Measurements from ENCODE around the gene SENP1. TPM values are rescaled to one million over a fixed set of nuclear protein-coding genes. Genes with fewer than 3 reads are reported as not detected.

Gene SENP1
- total and polyA plus RNA-seq, 2 of the 4 experiments (the other 2 are of a cell fraction), result 7.2 to 25.3 TPM

DNA sequence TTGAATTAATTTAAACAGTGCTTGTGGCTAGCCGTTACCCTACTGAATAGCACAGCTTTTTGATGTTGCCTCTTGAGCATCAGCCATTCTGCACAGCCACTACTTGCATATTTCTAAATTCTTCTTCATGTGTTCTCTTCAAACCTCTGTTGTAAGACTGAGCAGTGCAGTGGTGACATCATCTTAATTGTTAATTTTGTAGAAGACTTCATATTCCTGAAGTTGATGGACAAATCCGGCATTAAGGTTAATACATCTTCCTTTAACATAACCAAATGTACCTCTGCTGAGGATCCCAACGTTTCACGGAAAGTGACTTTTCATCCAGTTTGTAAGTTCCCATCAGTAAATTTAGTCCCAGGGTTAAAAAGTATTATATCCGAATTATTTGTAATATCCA, 25.6 kb downstream of the SENP1 start:
- Histone ChIP-seq H2AFZ (replicated peaks; ENCODE audit: low read length, poor library complexity) (no peak overlapping the region), H3K14ac (replicated peaks; ENCODE audit: low read depth, low read length) (no peak overlapping the region), H2BK15ac (ENCODE audit: low read depth, low read length) (no peak overlapping the region), H4K8ac (ENCODE audit: low read depth in 2 of 2, low read length in 2 of 2) (no peak overlapping the region), H3K4ac (ENCODE audit: low read depth, low read length) (no peak overlapping the region), H3K27me3 (ENCODE audit: control insufficient read depth, insufficient read depth, low read length) (no peaks in the 10 kb centered on the region), H2AK5ac (ENCODE audit: low read depth, low read length) (no peak overlapping the region), H2BK5ac (ENCODE audit: low read depth, low read length, poor library complexity, severe bottlenecking) (no peak overlapping the region), H3K9ac (ENCODE audit: low read depth, low read length) (no peak overlapping the region), H2BK20ac (ENCODE audit: low read depth, low read length) (no peak overlapping the region), H3K4me2 (ENCODE audit: low read depth, low read length) (no peak overlapping the region), H3K79me1 (ENCODE audit: low read depth in 1 of 2, low read length in 2 of 2) (no peaks in the 10 kb centered on the region; a peak in 1 of 4 replicates), H4K91ac (ENCODE audit: insufficient read depth, low read depth, low read length) (no peak overlapping the region), H3K23ac (ENCODE audit: low read depth, low read length) (no peak overlapping the region), H4K5ac (ENCODE audit: low read depth, low read length) (no peak overlapping the region), H3K9me3 (ENCODE audit: control insufficient read depth, insufficient read depth, low read length) (no peaks in the 10 kb centered on the region), H3K4me3 (ENCODE audit: insufficient read depth, low read depth, low read length) (no peak overlapping the region), H3K18ac (ENCODE audit: low read depth, low read length) (no peak overlapping the region), H3K4me1 (ENCODE audit: control insufficient read depth, insufficient read depth, low read length) (no peaks in the 10 kb centered on the region), H3K36me3 (ENCODE audit: control insufficient read depth, insufficient read depth, low read length) (peaks cover 11% of the 10 kb centered on the region), H3K9me1 (ENCODE audit: insufficient read depth, low read length) (no peaks in the 10 kb centered on the region), H3K27ac (ENCODE audit: insufficient read depth, low read length) (no peak overlapping the region), H2AK9ac (replicated peaks; ENCODE audit: low read depth, low read length, poor library complexity) (no peak overlapping the region), H4K20me1 (ENCODE audit: insufficient read depth, low read length) (no peaks in the 10 kb centered on the region), H2BK120ac (ENCODE audit: low read depth, low read length) (no peak overlapping the region), H3K56ac (ENCODE audit: extremely low read depth, insufficient read depth, low read length) (no peak overlapping the region)
- WGBS, 2 experiments (ENCODE audit: extremely low coverage in 2 of 2, insufficient read length in 1 of 2), result no CpG with 5 or more reads among the region's 5 CpGs
- DNase-seq (no peak), ATAC-seq (ENCODE audit: low read depth) (no peak)
- no peak for TF ChIP-seq RAD21 (IDR thresholded peaks at IDR 0.05; ENCODE audit: low read length)
- no peak for TF ChIP-seq MAFK (IDR thresholded peaks at IDR 0.05; ENCODE audit: low read depth, low read length)
- TF ChIP-seq, protein P1, sequence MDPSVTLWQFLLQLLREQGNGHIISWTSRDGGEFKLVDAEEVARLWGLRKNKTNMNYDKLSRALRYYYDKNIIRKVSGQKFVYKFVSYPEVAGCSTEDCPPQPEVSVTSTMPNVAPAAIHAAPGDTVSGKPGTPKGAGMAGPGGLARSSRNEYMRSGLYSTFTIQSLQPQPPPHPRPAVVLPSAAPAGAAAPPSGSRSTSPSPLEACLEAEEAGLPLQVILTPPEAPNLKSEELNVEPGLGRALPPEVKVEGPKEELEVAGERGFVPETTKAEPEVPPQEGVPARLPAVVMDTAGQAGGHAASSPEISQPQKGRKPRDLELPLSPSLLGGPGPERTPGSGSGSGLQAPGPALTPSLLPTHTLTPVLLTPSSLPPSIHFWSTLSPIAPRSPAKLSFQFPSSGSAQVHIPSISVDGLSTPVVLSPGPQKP (IDR thresholded peaks at IDR 0.05; ENCODE audit: borderline replicate concordance, low read depth, low read length), result no peak
- TF ChIP-seq BHLHE40 (IDR thresholded peaks at IDR 0.05; ENCODE audit: low read depth, low read length), result no peak
- TF ChIP-seq RCOR1 (IDR thresholded peaks at IDR 0.05; ENCODE audit: insufficient replicate concordance, low read length), result no peak
- TF ChIP-seq, protein P2, sequence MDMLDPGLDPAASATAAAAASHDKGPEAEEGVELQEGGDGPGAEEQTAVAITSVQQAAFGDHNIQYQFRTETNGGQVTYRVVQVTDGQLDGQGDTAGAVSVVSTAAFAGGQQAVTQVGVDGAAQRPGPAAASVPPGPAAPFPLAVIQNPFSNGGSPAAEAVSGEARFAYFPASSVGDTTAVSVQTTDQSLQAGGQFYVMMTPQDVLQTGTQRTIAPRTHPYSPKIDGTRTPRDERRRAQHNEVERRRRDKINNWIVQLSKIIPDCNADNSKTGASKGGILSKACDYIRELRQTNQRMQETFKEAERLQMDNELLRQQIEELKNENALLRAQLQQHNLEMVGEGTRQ (IDR thresholded peaks at IDR 0.05; ENCODE audit: low read depth, low read length), result no peak
- TF ChIP-seq MAZ (IDR thresholded peaks at IDR 0.05; ENCODE audit: borderline replicate concordance, low read depth, low read length), result no peak
- TF ChIP-seq SMC3 (IDR thresholded peaks at IDR 0.05; ENCODE audit: low read depth, low read length), result no peak
- no peak for TF ChIP-seq CHD1 (IDR thresholded peaks at IDR 0.05; ENCODE audit: low read depth, low read length)
- no peak for TF ChIP-seq NFE2L2 (IDR thresholded peaks at IDR 0.05; ENCODE audit: low read depth, low read length)
- no peak for TF ChIP-seq MXI1 (IDR thresholded peaks at IDR 0.05; ENCODE audit: borderline replicate concordance, low read depth, low read length)
- no peak for TF ChIP-seq RFX5 (IDR thresholded peaks at IDR 0.05; ENCODE audit: low read depth, low read length)
- TF ChIP-seq FOS (IDR thresholded peaks at IDR 0.05; ENCODE audit: low read depth, low read length), result no peak
- TF ChIP-seq, protein P3, sequence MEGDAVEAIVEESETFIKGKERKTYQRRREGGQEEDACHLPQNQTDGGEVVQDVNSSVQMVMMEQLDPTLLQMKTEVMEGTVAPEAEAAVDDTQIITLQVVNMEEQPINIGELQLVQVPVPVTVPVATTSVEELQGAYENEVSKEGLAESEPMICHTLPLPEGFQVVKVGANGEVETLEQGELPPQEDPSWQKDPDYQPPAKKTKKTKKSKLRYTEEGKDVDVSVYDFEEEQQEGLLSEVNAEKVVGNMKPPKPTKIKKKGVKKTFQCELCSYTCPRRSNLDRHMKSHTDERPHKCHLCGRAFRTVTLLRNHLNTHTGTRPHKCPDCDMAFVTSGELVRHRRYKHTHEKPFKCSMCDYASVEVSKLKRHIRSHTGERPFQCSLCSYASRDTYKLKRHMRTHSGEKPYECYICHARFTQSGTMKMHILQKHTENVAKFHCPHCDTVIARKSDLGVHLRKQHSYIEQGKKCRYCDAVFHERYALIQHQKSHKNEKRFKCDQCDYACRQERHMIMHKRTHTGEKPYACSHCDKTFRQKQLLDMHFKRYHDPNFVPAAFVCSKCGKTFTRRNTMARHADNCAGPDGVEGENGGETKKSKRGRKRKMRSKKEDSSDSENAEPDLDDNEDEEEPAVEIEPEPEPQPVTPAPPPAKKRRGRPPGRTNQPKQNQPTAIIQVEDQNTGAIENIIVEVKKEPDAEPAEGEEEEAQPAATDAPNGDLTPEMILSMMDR (conservative IDR thresholded peaks at IDR 0.05; ENCODE audit: low read depth, low read length), result no peak
- CTCF ChIA-PET, result no interaction called here
- BruUV-seq (replicated peaks), result no TSS peak
- dilution Hi-C loops (cut with HindIII; ENCODE audit: low sequenced_read_pairs, unreplicated experiment) (no loop called here), in situ Hi-C loops (cut with MboI; ENCODE audit: low sequenced_read_pairs) (no loop called here), intact Hi-C loops (cut with micrococcal nuclease) (loop anchor here (10.0 kb wide), 1 partner anchor 535 kb away; no protein-coding TSS in a partner anchor)
- POLR2A ChIA-PET (ENCODE audit: unreplicated experiment), result no interaction called here

All from IMR-90 (cell line).